Measurements from ENCODE around the gene CAMTA1.

The CAMTA1 gene

DNA sequence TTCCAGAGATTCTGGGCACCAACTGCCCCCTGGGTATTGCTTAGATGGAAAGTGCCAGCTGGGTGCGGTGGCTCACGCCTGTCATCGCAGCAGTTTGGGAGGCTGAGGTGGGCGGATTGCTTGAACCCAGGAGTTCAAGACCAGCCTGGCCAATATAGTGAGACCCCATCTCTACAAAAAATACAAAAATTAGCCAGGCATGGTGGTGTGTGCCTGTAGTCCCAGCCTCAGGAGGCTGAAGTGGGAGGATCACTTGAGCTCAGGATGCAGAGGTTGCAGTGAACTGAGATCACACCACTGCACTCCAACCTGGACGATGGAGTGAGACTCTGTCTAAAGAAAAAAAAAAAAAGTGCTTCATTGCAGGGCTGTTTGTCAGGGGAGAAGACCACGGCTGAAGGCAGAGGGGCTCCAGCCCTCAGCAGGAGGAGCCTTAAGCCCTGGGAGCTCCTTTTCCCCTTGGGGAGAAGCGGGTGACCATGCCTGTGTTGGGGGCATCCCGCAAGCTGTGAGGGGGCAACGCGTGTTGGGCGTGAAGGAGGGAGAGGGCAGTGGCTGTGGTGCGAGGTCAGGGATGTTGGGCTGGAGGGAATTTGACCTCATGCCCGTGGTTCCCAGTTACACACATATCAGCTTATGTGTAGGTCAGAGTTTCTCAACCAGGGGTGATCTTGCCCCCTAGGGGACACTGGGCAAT, 854.3 kb downstream of the CAMTA1 start:
- no peak for DNase-seq (ENCODE audit: low spot score)

- no peak for DNase-seq (ENCODE audit: low spot score)
These were observed 855.1 kb downstream of the CAMTA1 start for GRCh38 chr1:7640350-7640749.

DNA sequence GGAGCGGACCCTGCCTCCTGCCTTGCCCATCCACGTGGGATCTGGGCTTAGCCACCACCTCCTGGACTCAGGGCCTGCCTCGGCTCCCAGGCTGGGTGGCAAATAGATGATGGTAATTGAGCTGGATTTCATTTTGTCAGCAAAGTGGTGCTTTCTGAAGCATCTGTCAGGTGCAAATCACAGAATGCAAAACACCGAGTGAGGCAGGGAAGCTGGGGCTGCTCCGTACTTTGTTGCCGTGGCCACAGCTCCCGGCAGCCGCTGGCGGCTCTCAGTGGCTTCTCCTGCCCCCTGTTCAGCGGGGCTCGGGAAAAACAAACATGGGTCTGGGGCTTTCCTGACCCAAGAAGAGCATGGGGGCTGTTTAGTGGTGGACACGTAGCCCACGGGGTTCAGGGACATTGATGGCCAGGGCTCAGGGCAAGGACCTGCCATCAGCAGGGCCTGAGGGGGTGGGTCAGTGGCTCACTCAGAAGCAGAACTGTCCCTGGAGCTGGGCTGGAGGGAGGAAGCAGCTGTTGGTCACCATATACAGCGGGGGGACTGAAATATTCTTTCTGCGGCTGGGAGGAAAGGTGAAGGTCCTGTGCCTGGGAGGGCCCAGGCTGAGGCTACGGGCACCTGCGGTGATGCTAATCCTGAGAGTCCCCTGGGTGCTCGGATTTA, 855.8 kb downstream of the CAMTA1 start:
- no peak for DNase-seq (ENCODE audit: low spot score)

DNA sequence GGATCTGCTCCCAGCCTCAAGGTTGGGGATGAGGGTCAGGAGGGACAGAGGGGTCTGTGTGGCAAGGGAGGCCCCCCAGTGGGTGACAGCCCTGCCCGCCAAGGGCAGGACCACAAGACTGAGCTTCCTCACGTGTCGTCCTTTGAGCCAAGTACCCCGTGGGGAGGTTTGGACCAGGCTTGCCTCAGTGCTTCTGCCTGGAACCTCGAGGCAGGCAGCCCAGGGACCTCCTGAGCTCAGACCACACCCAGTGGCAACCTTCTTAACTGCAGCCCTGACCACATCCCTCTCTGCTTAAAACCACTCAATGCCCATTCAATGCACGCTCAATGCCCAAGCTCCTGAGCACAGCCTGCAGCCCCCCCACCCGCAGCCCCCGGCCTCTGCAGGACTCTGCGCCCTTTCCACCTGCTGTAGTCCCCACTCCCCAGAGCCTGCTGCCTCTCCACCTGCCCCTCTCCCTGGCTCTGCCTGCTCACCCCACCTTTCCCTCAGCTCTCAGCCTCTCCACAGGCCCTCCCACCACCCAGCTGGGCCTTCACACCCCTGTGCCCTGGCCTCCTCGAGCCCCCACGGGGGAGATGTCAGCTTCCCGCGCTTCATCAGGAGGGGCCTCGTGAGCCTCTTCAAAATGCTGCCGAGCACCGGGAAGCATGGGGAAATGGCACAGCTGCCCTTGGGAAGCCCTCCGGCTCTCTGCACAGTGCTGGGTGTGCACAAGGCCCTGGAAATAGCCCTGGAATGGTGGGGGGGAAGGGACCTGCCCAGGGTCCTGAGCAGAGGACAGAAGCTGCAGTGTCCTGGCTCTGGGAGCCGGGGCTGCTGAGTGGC, 856.5 kb downstream of the CAMTA1 start:
- DNase-seq (ENCODE audit: low spot score) = no peak

- no peak for DNase-seq (ENCODE audit: low spot score)
These were observed 857.1 kb downstream of the CAMTA1 start for GRCh38 chr1:7642418-7642704.

GRCh38 chr1:7642781-7643529, 857.7 kb downstream of the CAMTA1 start:
- no peak for DNase-seq (ENCODE audit: low spot score)

DNA sequence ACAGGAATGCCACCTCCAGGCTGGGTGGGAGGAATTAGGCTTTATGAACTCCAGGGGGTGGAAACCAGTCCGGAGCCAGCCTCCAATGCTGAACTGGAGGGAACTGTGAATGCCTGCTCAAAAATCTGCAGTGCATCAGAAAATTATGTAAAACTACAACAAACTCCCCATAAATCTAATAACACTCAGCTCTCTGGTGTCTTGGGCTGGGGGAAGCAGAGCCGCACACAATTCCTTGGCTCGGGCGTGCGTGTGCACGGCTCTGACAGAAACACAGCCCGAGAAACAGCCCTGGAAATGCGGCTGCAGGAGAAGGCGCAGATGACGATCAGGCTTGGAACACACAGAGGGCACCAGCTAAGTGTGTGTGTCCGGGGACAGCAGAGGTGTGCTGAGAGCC, 858.3 kb downstream of the CAMTA1 start:
- no peak for DNase-seq (ENCODE audit: low spot score)

DNA sequence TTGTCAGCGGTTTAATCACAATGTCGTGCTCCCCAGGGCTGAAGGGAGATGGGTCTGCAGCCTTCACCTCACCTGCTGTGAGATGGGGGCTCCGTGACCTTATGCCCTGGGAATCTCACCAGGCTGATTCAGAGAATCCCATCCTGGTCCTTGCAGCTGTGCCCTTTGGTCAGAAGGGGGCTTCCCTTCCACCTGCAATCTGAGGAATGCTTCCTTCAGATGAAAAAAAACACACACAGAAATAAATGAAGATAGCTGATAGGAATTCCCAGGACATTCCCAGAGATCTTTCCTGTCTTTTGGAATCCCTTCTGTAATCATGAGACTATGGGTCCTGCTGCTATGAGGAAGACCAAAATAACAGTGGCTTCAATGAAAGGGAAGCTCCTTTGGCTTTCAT, 858.8 kb downstream of the CAMTA1 start:
- DNase-seq (ENCODE audit: low spot score) = no peak

- DNase-seq (ENCODE audit: low spot score) = no peak
These were observed 859.9 kb downstream of the CAMTA1 start for GRCh38 chr1:7644961-7645750.

GRCh38 chr1:7645751-7646048, 860.4 kb downstream of the CAMTA1 start:
- no peak for DNase-seq (ENCODE audit: low spot score)

DNA sequence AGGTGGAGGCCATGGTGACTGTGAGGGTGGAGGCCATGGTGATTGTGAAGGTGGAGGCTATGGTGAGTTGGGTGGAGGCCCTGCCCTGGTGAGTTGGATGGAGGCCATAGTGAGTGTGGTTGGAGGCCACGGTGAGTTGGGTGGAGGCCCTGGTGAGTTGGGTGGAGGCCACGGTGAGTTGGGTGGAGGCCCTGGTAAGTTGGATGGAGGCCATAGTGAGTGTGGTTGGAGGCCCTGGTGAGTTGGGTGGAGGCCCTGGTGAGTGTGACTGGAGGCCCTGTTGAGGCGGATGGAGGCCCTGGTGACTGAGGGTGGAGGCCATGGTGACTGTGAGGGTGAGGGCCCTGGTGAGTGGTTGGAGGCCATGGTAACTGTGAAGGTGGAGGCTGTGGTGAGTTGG, 860.9 kb downstream of the CAMTA1 start:
- no peak for DNase-seq (ENCODE audit: low spot score)

DNA sequence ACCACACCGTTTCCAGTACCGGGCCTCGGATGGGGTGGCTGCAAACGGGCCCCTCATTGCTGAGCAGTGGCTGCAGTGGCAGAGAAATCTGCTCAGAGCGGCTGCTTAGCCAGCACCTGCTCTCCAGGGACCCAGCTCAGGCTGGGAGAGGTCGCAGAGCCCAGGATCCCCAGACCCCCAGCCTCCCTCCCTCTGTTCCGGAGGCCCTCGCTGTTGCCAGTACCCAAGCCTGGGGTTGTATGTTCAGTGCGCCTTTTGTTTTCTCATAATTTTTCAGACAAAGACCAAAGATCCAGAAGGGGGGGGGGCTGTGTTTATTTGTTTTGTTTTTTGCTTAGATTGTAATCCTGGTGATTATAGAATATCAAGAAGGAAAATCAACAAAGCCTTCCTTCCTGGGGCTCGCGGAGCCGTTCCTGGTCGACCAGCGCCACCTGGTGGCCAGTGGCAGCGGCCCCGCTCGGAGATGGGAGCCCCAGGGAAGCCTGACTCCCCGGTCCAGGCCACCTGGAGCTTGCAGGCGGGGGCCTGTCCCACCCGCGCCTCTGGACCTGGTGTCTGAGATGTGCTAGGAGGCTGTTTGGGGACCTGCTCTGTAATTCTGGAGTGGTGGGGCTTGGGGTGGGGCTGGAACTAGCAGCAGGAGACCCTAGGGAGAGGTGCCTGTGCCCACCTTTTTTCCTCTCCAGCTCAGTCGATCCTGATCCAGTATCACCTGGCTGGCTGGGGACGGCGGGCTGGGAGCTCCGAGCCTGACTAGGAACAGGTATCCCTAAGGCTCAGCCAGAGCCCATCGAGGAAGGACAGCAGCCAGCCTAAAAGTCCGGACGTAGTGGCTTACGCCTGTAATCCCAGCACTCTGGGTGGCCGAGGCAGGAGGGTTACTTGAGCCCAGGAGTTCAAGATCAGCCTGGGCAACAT, 862.0 kb downstream of the CAMTA1 start:
- DNase-seq (ENCODE audit: low spot score) = peak; percentile 92

DNA sequence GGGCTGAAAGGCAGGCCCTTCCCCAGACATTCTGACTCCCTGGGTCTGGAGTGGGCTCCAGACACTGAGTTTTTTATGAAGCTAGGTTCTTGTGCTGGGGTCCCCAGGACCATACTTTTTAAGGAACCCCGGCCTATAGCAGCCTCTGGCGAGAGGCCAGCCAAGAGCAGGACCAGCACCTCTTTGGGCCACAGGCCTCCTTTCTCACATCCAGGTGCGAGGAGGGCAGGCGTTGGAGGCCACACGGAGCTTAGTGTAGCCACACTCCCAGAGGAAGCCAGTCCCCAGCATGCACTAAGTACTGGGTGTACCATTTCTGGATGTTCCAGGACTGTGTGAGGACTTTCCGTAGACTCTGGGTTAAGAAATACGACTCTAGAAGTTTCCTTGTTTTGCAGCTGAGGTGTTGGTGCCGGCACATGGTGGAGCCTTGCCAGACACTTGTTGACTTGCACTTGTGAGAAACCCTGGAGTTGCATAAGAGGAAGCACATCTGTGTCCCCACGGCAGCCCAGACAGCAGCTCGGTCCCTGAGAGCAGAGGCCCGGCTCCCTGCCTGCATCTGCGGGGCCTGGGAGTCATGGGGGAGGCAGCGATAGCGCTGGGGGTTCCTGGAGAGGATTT, 863.6 kb downstream of the CAMTA1 start:
- DNase-seq (ENCODE audit: low spot score) = no peak

DNA sequence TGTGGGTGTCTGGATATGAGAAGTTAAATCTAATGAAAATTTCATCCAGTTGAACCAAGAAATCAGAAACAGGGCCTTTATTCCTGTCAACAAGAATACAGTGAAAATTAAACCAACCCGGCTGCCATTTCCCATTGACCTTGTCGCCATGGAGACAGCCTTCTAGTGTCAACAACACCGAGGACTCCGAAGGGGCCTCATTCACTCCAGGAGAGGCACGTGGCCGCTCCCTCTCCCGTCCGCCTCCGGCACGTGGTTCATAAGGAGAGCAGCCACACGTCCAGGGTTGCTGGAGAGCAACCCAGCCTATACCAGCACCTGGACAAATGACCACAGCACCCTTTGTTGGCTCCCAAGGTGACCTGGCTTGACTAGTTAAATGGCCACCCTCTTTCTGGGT, 865.5 kb downstream of the CAMTA1 start:
- DNase-seq (ENCODE audit: low spot score) = no peak

DNA sequence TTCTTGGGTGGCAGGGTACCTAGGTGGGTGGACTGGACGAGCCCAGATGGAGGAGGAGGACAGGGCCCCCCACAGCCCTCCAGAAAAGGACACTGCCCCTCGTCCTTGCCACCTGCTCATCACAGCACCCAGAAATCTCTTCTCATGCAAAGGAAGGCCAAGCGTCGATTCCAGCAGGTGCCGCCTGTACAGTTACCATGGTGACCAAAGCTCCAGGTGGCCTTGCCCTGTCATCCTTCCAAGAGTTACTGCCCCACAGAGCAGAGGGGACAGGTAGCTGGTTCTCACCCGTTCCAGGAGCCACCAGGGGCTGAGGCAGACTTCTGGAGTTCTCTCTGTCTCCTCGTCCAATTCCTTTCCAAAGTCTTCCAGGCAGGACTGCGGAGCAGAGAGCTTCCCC, 865.9 kb downstream of the CAMTA1 start:
- DNase-seq (ENCODE audit: low spot score) = no peak

GRCh38 chr1:7652061-7652460, 866.8 kb downstream of the CAMTA1 start:
- no peak for DNase-seq (ENCODE audit: low spot score)

DNA sequence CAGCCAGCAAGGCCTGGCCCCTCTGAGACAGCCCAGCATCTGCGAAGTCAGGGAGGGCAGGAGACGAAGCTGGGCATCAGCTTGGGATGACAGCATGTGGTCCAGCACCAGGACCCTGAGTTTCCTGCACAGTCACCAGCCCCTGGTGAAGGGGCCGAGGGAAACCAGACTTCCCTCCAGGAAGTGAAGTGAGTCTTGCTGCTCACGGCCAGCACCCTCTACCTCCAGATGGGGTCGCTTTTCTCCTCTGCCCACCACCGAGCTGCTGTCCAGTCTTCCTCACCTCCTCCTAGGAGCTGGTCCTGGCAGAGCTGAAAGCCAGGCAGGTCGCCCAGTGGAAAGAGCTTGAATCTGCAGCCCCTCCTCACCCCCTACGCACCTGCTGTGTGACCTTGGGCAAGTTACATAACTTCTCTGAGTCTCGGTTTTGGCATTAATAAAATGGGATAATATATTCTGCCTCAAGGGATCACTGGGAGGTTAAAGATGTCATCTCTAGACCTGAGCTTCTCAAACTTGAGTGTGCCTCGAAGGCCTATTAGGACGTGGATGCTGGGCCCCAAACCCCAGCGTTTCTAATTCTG, 867.4 kb downstream of the CAMTA1 start:
- no peak for DNase-seq (ENCODE audit: low spot score)

DNA sequence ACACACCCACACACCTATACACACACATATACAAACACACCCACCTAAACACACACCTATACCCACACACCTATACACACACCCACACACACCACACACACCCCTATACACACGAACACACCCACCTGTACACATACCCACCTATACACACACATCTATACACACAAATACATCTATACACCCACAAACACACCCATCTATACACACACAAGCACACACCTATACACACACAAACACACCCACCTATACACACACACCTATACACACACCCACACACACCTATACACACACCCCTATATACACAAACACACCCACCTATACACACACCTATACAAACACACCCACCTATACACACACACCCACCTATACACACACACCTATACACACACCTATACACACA, 869.5 kb downstream of the CAMTA1 start:
- no peak for DNase-seq (ENCODE audit: low spot score)

- no peak for DNase-seq (ENCODE audit: low spot score)
These were observed 870.1 kb downstream of the CAMTA1 start for GRCh38 chr1:7655354-7655753.
